GM12878 (cell line): Measurements from ENCODE around the gene KIFBP. TPM values are rescaled to one million over a fixed set of nuclear protein-coding genes. Genes with fewer than 3 reads are reported as not detected.

ENCODE experiments used
- ATAC-seq: fragments of 200-7000 bp; cut with Tn5 transposase; 3 replicates; pipeline ENCODE4 v1.9.1; 2020; ENCODE audit warnings: mild to moderate bottlenecking, moderate library complexity
- BruUV-seq: library from RNA; stranded (reverse); fragments of 400-500 nt; replicated peaks from 2 replicates; lab custom pipeline; 2021; lab: Mats Ljungman, UMichigan
- CTCF ChIA-PET: fragments of 300-600 bp; sonication (Branson Sonifier 250); formaldehyde crosslinking; extraction: SDS; loops from one replicate; lab custom pipeline; 2021; ENCODE audit warnings: inconsistent platforms; lab: Yijun Ruan, JAX
- POLR2A ChIA-PET: fragments of 350-600 bp; formaldehyde crosslinking; extraction: SDS; loops from one replicate; lab custom pipeline; 2021; ENCODE audit warnings: inconsistent platforms; lab: Charles Lee
- RAD21 ChIA-PET: fragments of 300-600 bp; sonication (Branson Sonifier 250); formaldehyde crosslinking; loops from one replicate; lab custom pipeline; 2023; ENCODE audit warnings: antibody characterized with exemption; ENCODE audit not compliant: unreplicated experiment; lab: Charles Lee
- SMC1A ChIA-PET: fragments of 300-600 bp; sonication (Branson Sonifier 250); formaldehyde crosslinking; loops from one replicate; lab custom pipeline; 2023; ENCODE audit not compliant: unreplicated experiment, uncharacterized antibody; lab: Charles Lee
- DNase-seq: peaks from one replicate; pipeline ENCODE4 v3.0.0-alpha.2; 2011; ENCODE audit warnings: low read depth, low spot score
- FAIRE-seq: peaks from 3 replicates; lab custom pipeline; 2011; peaks lifted over from hg19 to GRCh38; lab: Jason Lieb, UNC
- H2AFZ ChIP-seq: 2 replicates; pipeline ENCODE4 v1.6.0; 2011; ENCODE audit warnings: low read depth, low read length, control low read depth; ENCODE audit not compliant: control insufficient read depth
- H3K27ac ChIP-seq: 2 replicates; pipeline ENCODE4 v1.5.1; 2011; ENCODE audit warnings: control low read depth; ENCODE audit not compliant: control insufficient read depth, insufficient read depth
- H3K27me3 ChIP-seq, 2 experiments: replicated peaks in 1 of 2; 2 replicates each; pipeline versions ENCODE4 v1.6.0 to v1.6.1; 2011; ENCODE audit warnings: low read length in 1 of 2; ENCODE audit not compliant: control insufficient read depth in 2 of 2, insufficient read depth in 2 of 2
- H3K36me3 ChIP-seq, 2 experiments: 2 replicates each; pipeline ENCODE4 v1.5.1; 2011; ENCODE audit warnings: low read length in 1 of 2; ENCODE audit not compliant: control insufficient read depth in 2 of 2, insufficient read depth in 2 of 2
- H3K4me1 ChIP-seq: 2 replicates; pipeline ENCODE4 v1.6.1; 2011; ENCODE audit warnings: mild to moderate bottlenecking, low read length, moderate library complexity, mixed read lengths; ENCODE audit not compliant: control insufficient read depth, insufficient read depth
- H3K4me2 ChIP-seq: 2 replicates; pipeline ENCODE4 v1.6.0; 2011; ENCODE audit warnings: control low read depth; ENCODE audit not compliant: control insufficient read depth, insufficient read depth
- H3K4me3 ChIP-seq: fragments of 200-600 bp; sonication (generic); 2 replicates; pipeline ENCODE4 v1.5.1; 2016
- H3K79me2 ChIP-seq: 2 replicates; pipeline ENCODE4 v1.6.0; 2011; ENCODE audit warnings: low read length; ENCODE audit not compliant: control insufficient read depth, insufficient read depth
- H3K9ac ChIP-seq: 2 replicates; pipeline ENCODE4 v1.8.0; 2011; ENCODE audit warnings: low read length, control low read depth, mixed read lengths; ENCODE audit not compliant: control insufficient read depth, insufficient read depth
- H3K9me3 ChIP-seq: replicated peaks from 3 replicates; pipeline ENCODE4 v1.5.1; 2011; ENCODE audit warnings: mild to moderate bottlenecking, low read length; ENCODE audit not compliant: control insufficient read depth, insufficient read depth
- H4K20me1 ChIP-seq: 2 replicates; pipeline ENCODE4 v1.6.0; 2011; ENCODE audit not compliant: control insufficient read depth, insufficient read depth
- ASH2L ChIP-seq: fragments of 300-600, 200-600 bp; sonication (generic); IDR thresholded peaks from 2 replicates; pipeline ENCODE4 v1.6.1; 2017; ENCODE audit warnings: low read depth, mild to moderate bottlenecking, borderline replicate concordance
- BCL11A ChIP-seq: IDR thresholded peaks from 2 replicates; pipeline ENCODE4 v1.6.1; 2011; ENCODE audit warnings: low read depth, low read length
- CEBPB ChIP-seq, 2 experiments: fragments of 150-350 bp in 1 of 2; IDR thresholded peaks; 2 replicates each; pipeline ENCODE4 v1.6.1; 2012 to 2014; ENCODE audit warnings: low read depth in 2 of 2, low read length in 2 of 2, borderline replicate concordance in 1 of 2, inconsistent platforms in 1 of 2
- CHD2 ChIP-seq: IDR thresholded peaks from 2 replicates; pipeline ENCODE4 v1.6.1; 2011; ENCODE audit warnings: low read depth, low read length, improper control_type of control experiment, borderline replicate concordance
- CHD4 ChIP-seq: fragments of 200-600 bp; sonication (generic); IDR thresholded peaks from 2 replicates; pipeline ENCODE4 v1.6.1; 2016; ENCODE audit warnings: mild to moderate bottlenecking
- CREM ChIP-seq: IDR thresholded peaks from 2 replicates; pipeline ENCODE4 v1.6.1; 2014; ENCODE audit warnings: antibody characterized with exemption, low read depth
- DPF2 ChIP-seq: fragments of 450-650 bp; IDR thresholded peaks from 2 replicates; pipeline ENCODE4 v1.6.1; 2017; ENCODE audit warnings: mild to moderate bottlenecking
- EED ChIP-seq: sonication (generic); IDR thresholded peaks from 2 replicates; pipeline ENCODE4 v1.6.1; 2016; ENCODE audit warnings: antibody characterized with exemption, low read depth
- EGR1 ChIP-seq, 2 experiments: IDR thresholded peaks; 1 replicate in 1 of 2; 2 replicates in 1 of 2; pipeline ENCODE4 v1.6.1; 2011 to 2012; ENCODE audit warnings: low read depth in 2 of 2, low read length in 2 of 2, borderline replicate concordance in 1 of 2, mild to moderate bottlenecking in 1 of 2, moderate library complexity in 1 of 2
- ETV6 ChIP-seq, 2 experiments: fragments of 450-650 bp in 1 of 2; IDR thresholded peaks in 1 of 2; conservative IDR thresholded peaks in 1 of 2; 2 replicates each; pipeline ENCODE4 v1.6.1; 2014; ENCODE audit warnings: antibody characterized with exemption in 1 of 2, borderline replicate concordance in 1 of 2, low read depth in 1 of 2, mild to moderate bottlenecking in 1 of 2, moderate library complexity in 1 of 2
- HDAC6 ChIP-seq: fragments of 200-600 bp; sonication (generic); IDR thresholded peaks from one replicate; pipeline ENCODE4 v1.8.0; 2017; ENCODE audit warnings: antibody characterized with exemption; ENCODE audit not compliant: unreplicated experiment
- IKZF2 ChIP-seq, 2 experiments: fragments of 450-650 bp; IDR thresholded peaks; 2 replicates each; pipeline ENCODE4 v1.6.1; 2017; ENCODE audit warnings: mild to moderate bottlenecking in 2 of 2, moderate library complexity in 2 of 2
- LARP7 ChIP-seq: fragments of 450-650 bp; IDR thresholded peaks from 2 replicates; pipeline ENCODE4 v1.6.1; 2017; ENCODE audit warnings: mild to moderate bottlenecking
- MEF2B ChIP-seq: fragments of 450-650 bp; IDR thresholded peaks from 2 replicates; pipeline ENCODE4 v1.6.1; 2018; ENCODE audit warnings: mild to moderate bottlenecking, moderate library complexity; ENCODE audit not compliant: partially characterized antibody, poor library complexity, severe bottlenecking
- MTA2 ChIP-seq: fragments of 450-650 bp; IDR thresholded peaks from 2 replicates; pipeline ENCODE4 v1.6.1; 2016; ENCODE audit warnings: low read depth, mild to moderate bottlenecking, moderate library complexity
- NR2C1 ChIP-seq: fragments of 450-650 bp; IDR thresholded peaks from 2 replicates; pipeline ENCODE4 v1.6.1; 2017; ENCODE audit warnings: antibody characterized with exemption, mild to moderate bottlenecking, moderate library complexity
- NR2C2 ChIP-seq: IDR thresholded peaks from 2 replicates; pipeline ENCODE4 v1.6.1; 2011; ENCODE audit warnings: borderline replicate concordance, low read depth; ENCODE audit not compliant: control insufficient read depth, insufficient read length
- RAD51 ChIP-seq: fragments of 450-650 bp; IDR thresholded peaks from 2 replicates; pipeline ENCODE4 v1.6.1; 2016; ENCODE audit warnings: moderate library complexity, mild to moderate bottlenecking, inconsistent platforms
- SMAD1 ChIP-seq: fragments of 450-650 bp; IDR thresholded peaks from 2 replicates; pipeline ENCODE4 v1.6.1; 2018; ENCODE audit warnings: mild to moderate bottlenecking, low read depth; ENCODE audit not compliant: partially characterized antibody
- SP1 ChIP-seq: IDR thresholded peaks from one replicate; pipeline ENCODE4 v1.6.1; 2011; ENCODE audit warnings: low read depth, low read length
- YY1 ChIP-seq: IDR thresholded peaks from 2 replicates; pipeline ENCODE4 v1.6.1; 2011; ENCODE audit warnings: low read depth, mild to moderate bottlenecking, low read length
- WGBS: methylation state at CpG from one replicate; pipeline ENCODE4 v1.1.6; 2016; ENCODE audit warnings: low lambda C conversion rate; ENCODE audit not compliant: insufficient replicate concordance, insufficient coverage; ENCODE audit errors: missing lambda C conversion rate; 5-methylcytosine and 5-hydroxymethylcytosine counted together
- in situ Hi-C: fragments of 300-500 bp; cut with MboI; formaldehyde crosslinking; loops from 9 replicates; pipeline ENCODE4 v1.14.3; 2018; ENCODE audit warnings: mixed read lengths
- intact Hi-C: fragments of 100-400 bp; cut with micrococcal nuclease; formaldehyde crosslinking; loops from one replicate; pipeline ENCODE4 v1.14.2; 2022; ENCODE audit not compliant: unreplicated experiment
- polyA plus RNA-seq, 11 experiments: library from polyadenylated mRNA; depleted of rRNA in 4 of 11; unstranded in 6 of 11; stranded (reverse) in 5 of 11; fragments of >200 nt; fragmentation: Nextera tagmentation in 4 of 11; fragmentation: Illumina TruSeq in 1 of 11; extraction: Ambion mirVana in 4 of 11; extraction: Trizol in 1 of 11; gene quantifications; 1 replicate in 1 of 11; 2 replicates in 10 of 11; pipeline versions ENCODE4 v1.2.1 to v1.2.3, GENCODE V29; 2011 to 2016; ENCODE audit warnings: inconsistent platforms in 2 of 11, missing spikeins in 2 of 11, low read depth in 1 of 11
- total RNA-seq, 4 experiments: library from RNA; depleted of rRNA in 3 of 4; stranded (reverse); fragments of >200 nt in 3 of 4; fragmentation: Illumina TruSeq in 1 of 4; extraction: Trizol in 1 of 4; gene quantifications; 2 replicates each; pipeline versions ENCODE4 v1.2.1 to v1.2.3, GENCODE V29; 2013 to 2021
- TF ChIP-seq, protein P1 (sequence below): IDR thresholded peaks from 2 replicates; pipeline ENCODE4 v1.6.1; 2011; ENCODE audit warnings: borderline replicate concordance, low read depth, mild to moderate bottlenecking, moderate library complexity, mixed read lengths, low read length; ENCODE audit not compliant: insufficient read depth; ENCODE audit errors: extremely low read length

The KIFBP gene
- total and polyA plus RNA-seq, 10 of the 15 experiments (the other 5 are each of a cell fraction or from before 2014, with no cell fraction given), result 8.6 to 29.5 (median 18.7) TPM

DNA sequence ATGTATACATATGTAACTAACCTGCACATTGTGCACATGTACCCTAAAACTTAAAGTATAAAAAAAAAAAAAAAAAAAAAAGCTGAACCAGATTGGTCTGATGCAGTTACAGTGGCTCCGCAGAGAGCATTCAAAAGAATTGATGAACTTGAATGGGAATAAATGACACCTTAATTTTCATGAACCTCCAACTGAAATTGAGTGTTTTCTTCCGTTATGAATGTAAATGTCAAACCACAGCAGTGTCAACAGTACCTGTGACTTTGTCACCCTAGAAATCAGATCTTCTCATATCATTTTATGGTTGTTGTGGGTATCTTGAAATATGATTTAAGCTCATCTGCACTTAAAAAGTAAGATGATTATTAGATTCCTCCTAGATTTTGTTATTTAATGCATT lies 66.6 kb downstream of the KIFBP start (continued):
- TF ChIP-seq MEF2B, result peak; percentile 37
- no peak for TF ChIP-seq YY1
- no peak for TF ChIP-seq CHD4
- TF ChIP-seq ASH2L, result no peak

DNA sequence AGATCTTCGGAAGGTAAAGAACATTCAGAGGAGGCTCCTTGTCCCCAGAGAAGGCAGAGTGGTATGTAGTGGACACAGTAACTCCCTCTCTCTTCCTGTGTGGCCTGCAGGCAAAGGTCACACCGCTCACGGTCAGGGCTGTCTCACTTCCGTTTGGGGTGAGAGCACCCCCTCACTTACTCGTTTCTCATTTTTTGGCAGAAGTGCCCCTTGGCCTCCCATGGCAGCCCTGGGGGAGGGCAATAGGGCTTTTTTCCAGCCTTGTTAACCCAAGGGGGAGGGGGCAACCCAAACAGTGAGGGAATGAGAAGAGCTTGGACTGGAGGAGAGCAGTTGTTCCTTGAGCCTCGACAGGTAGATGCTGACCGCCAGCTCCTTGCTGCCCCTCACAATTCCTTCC lies 67.5 kb downstream of the KIFBP start:
- no TSS peak for BruUV-seq
- no peaks in the 10 kb centered on the region for H3K36me3 ChIP-seq
- POLR2A ChIA-PET, result interaction anchor here (1.9 to 16.7 kb wide), 4 partner anchors 8 to 36 kb away, joined by 4 to 312 read pairs (median 154); partner anchors contain the start of gene SRGN
- SMC1A ChIA-PET, result interaction anchor here (0.6 to 17.6 kb wide), 8 partner anchors 6 to 68 kb away, joined by 3 to 355 read pairs (median 10); partner anchors contain the start of gene SRGN
- FAIRE-seq (no peak), DNase-seq (no peak), ATAC-seq (peak; percentile 63)
- in situ Hi-C loops, result no loop called here
- CTCF ChIA-PET, result interaction anchor here (1.1 to 14.3 kb wide), 6 partner anchors 9 to 51 kb away, joined by 3 to 121 read pairs (median 16); partner anchors contain the start of gene SRGN
- H2AFZ ChIP-seq, result peak overlapping the region; percentile 71
- H3K27ac ChIP-seq, result peak overlapping the region; percentile 72
- no peaks in the 10 kb centered on the region for H4K20me1 ChIP-seq
- WGBS, result 28% methylated on average over 7 of the region's 7 CpGs
- H3K27me3 ChIP-seq, result no peaks in the 10 kb centered on the region
- peak overlapping the region; percentile 0 for H3K4me2 ChIP-seq
- no peaks in the 10 kb centered on the region for H3K9me3 ChIP-seq
- intact Hi-C loops, result no loop called here
- RAD21 ChIA-PET, result interaction anchor here (1.1 to 25.6 kb wide), 7 partner anchors 8 to 173 kb away, joined by 3 to 544 read pairs (median 6); partner anchors contain the start of gene SRGN
- H3K79me2 ChIP-seq, result peaks cover 3% of the 10 kb centered on the region
- peak overlapping the region; percentile 43 for H3K9ac ChIP-seq
- H3K4me3 ChIP-seq, result no peak overlapping the region
- H3K4me1 ChIP-seq, result peaks cover 68% of the 10 kb centered on the region
- TF ChIP-seq RAD51 (0 out of 2 replicates have a peak, but pooled peaks have one; percentile 38), HDAC6 (no peak), SP1 (peak; percentile 61), ETV6 (conservative IDR thresholded peaks at IDR 0.05 in 1 of 2, IDR thresholded peaks at IDR 0.05 in 1 of 2; ENCODE audit: borderline replicate concordance in 1 of 2, low read depth in 1 of 2) (peak in 1 of 2 experiments; percentile 69; a peak in 1 of 4 replicates), BCL11A (peak; percentile 72), CEBPB (IDR thresholded peaks at IDR 0.05; ENCODE audit: borderline replicate concordance in 1 of 2, low read depth in 2 of 2, low read length in 2 of 2) (no peak), CREM (0 out of 2 replicates have a peak, but pooled peaks have one; percentile 19), SMAD1 (peak; percentile 14), LARP7 (0 out of 2 replicates have a peak, but pooled peaks have one; percentile 20), MTA2 (peak; percentile 66; the same call in 1 of the 2 replicates), EED (peak; percentile 57), DPF2 (peak; percentile 66), EGR1 (IDR thresholded peaks at IDR 0.05; ENCODE audit: borderline replicate concordance in 1 of 2, low read depth in 2 of 2, low read length in 2 of 2) (no peak), NR2C1 (peak; percentile 76), CHD2 (peak; percentile 65; the same call in 1 of the 2 replicates), NR2C2 (no peak), IKZF2 (IDR thresholded peaks at IDR 0.05) (peak; percentile 46 to 70; a peak in 2 of 4 replicates)
- TF ChIP-seq, protein P1, sequence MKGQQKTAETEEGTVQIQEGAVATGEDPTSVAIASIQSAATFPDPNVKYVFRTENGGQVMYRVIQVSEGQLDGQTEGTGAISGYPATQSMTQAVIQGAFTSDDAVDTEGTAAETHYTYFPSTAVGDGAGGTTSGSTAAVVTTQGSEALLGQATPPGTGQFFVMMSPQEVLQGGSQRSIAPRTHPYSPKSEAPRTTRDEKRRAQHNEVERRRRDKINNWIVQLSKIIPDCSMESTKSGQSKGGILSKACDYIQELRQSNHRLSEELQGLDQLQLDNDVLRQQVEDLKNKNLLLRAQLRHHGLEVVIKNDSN, result no peak
